Activated CD4-positive, alpha-beta memory T cell treated with anti-CD3 and anti-CD28 coated beads, Interleukin-2, amount 10 ng/mL, durations not matched to agents 7 days and 5 days (primary cell): Measurements from ENCODE around the gene QKI. TPM values are rescaled to one million over a fixed set of nuclear protein-coding genes. Genes with fewer than 3 reads are reported as not detected.

ENCODE experiments used
- CTCF ChIA-PET: fragments of 350-600 bp; sonication (Branson Sonifier 250); formaldehyde crosslinking; loops from one replicate; lab custom pipeline; 2021; ENCODE audit warnings: antibody characterized with exemption, inconsistent platforms; lab: Charles Lee
- POLR2A ChIA-PET: fragments of 350-600 bp; sonication (Branson Sonifier 250); formaldehyde crosslinking; loops from one replicate; lab custom pipeline; 2021; ENCODE audit warnings: antibody characterized with exemption; lab: Charles Lee
- DNase-seq: peaks from one replicate; pipeline ENCODE4 v3.0.0-alpha.2; 2020
- H3K27ac Mint-ChIP-seq: one replicate; pipeline ENCODE4 v1.8.0; 2021; ENCODE audit warnings: mild to moderate bottlenecking, mixed read lengths
- H3K27me3 Mint-ChIP-seq: one replicate; pipeline ENCODE4 v1.8.0; 2021; ENCODE audit warnings: mixed read lengths
- H3K36me3 Mint-ChIP-seq: one replicate; pipeline ENCODE4 v1.8.0; 2021; ENCODE audit warnings: low read depth, mixed read lengths
- H3K4me1 Mint-ChIP-seq: one replicate; pipeline ENCODE4 v1.8.0; 2021; ENCODE audit warnings: mixed read lengths
- H3K4me3 Mint-ChIP-seq: one replicate; pipeline ENCODE4 v1.8.0; 2021; ENCODE audit warnings: mild to moderate bottlenecking, mixed read lengths
- H3K9me3 Mint-ChIP-seq: one replicate; pipeline ENCODE4 v1.8.0; 2021; ENCODE audit warnings: mixed read lengths
- total RNA-seq, 2 experiments: library from RNA; stranded (reverse); gene quantifications; one replicate each; pipeline ENCODE4 v1.2.3, GENCODE V29; 2021

The QKI gene
- total RNA-seq, 2 experiments from 2014 or later: 67.6 to 74.6 TPM

GRCh38 chr6:163620101-163620500, 205.6 kb downstream of the QKI start:
- H3K9me3 Mint-ChIP-seq: no peaks in the 10 kb centered on the region
- H3K36me3 Mint-ChIP-seq: no peaks in the 10 kb centered on the region
- no peaks in the 10 kb centered on the region for H3K27me3 Mint-ChIP-seq
- no peak overlapping the region for H3K4me3 Mint-ChIP-seq
- ChIA-PET POLR2A (no interaction called here), CTCF (no interaction called here)
- DNase-seq: no peak
- H3K4me1 Mint-ChIP-seq: no peaks in the 10 kb centered on the region
- H3K27ac Mint-ChIP-seq: no peak overlapping the region

GRCh38 chr6:163620670-163621330, 206.3 kb downstream of the QKI start:
- Mint-ChIP-seq H3K27me3 (no peaks in the 10 kb centered on the region), H3K9me3 (no peaks in the 10 kb centered on the region)

GRCh38 chr6:163625265-163625664, 210.7 kb downstream of the QKI start:
- CTCF ChIA-PET: no interaction called here
- POLR2A ChIA-PET: no interaction called here
- Mint-ChIP-seq H3K36me3 (no peaks in the 10 kb centered on the region), H3K4me3 (no peak overlapping the region), H3K4me1 (no peaks in the 10 kb centered on the region), H3K9me3 (no peaks in the 10 kb centered on the region), H3K27me3 (peaks cover 6% of the 10 kb centered on the region), H3K27ac (no peak overlapping the region)
- DNase-seq: no peak

More at GRCh38 chr6:163620670-163621330, 206.3 kb downstream of the QKI start:
- POLR2A ChIA-PET: no interaction called here
- CTCF ChIA-PET: no interaction called here
- H3K4me3 Mint-ChIP-seq: no peak overlapping the region
- H3K4me1 Mint-ChIP-seq: no peaks in the 10 kb centered on the region
- H3K36me3 Mint-ChIP-seq: no peaks in the 10 kb centered on the region
- no peak overlapping the region for H3K27ac Mint-ChIP-seq
- DNase-seq: no peak

- CTCF ChIA-PET: no interaction called here
Measured at GRCh38 chr6:163626073-163626867, 211.8 kb downstream of the QKI start.

GRCh38 chr6:163627274-163628062, 212.9 kb downstream of the QKI start:
- ChIA-PET CTCF (no interaction called here), POLR2A (no interaction called here)
- no peak for DNase-seq
- no peak overlapping the region for H3K4me3 Mint-ChIP-seq
- no peaks in the 10 kb centered on the region for H3K4me1 Mint-ChIP-seq
- no peaks in the 10 kb centered on the region for H3K36me3 Mint-ChIP-seq
- no peaks in the 10 kb centered on the region for H3K9me3 Mint-ChIP-seq
- H3K27ac Mint-ChIP-seq: no peak overlapping the region
- peaks cover 8% of the 10 kb centered on the region for H3K27me3 Mint-ChIP-seq

More at GRCh38 chr6:163626073-163626867, 211.8 kb downstream of the QKI start:
- Mint-ChIP-seq H3K4me1 (no peaks in the 10 kb centered on the region), H3K27ac (no peak overlapping the region), H3K4me3 (no peak overlapping the region), H3K9me3 (no peaks in the 10 kb centered on the region), H3K27me3 (peaks cover 6% of the 10 kb centered on the region), H3K36me3 (no peaks in the 10 kb centered on the region)
- DNase-seq: no peak
- POLR2A ChIA-PET: no interaction called here
